ENCODE measurements around the gene KRI1. TPM values are rescaled to one million over a fixed set of nuclear protein-coding genes. Genes with fewer than 3 reads are reported as not detected.
A peak's percentile ranks its signal among the peaks of the same experiment; 100 is the strongest.
"Not testable (repeated sequence)": the region's sequence is repeated elsewhere in the genome, so short reads cannot be mapped to it uniquely, and the experiment has no call there.

Gene KRI1
- total RNA-seq, 2 experiments from 2014 or later = 62.5 to 67.1 TPM

DNA sequence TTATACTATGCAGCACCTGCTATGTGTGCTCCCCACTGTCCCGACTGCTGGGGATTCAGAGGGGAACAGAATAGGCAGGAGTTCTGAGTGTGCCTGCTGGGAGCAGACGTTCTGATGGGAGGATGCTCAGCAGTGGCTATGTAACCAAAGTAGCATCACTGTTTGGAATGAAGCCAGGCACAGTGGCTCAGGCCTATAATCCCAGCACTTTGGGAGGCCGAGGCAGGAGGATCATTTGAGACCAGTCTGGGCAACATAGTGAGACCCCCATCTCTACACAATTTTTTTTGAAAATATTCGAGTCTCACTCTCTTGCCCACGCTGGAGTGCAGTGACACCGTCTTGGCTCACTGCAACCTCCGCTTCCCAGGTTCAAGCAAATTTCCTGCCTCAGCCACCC is 16.1 kb downstream of the KRI1 start:
- ChIA-PET CTCF (no interaction called here), POLR2A (no interaction called here)
- Mint-ChIP-seq H3K9me3 (ENCODE audit: low read depth) (no peaks in the 10 kb centered on the region), H3K27ac (no peak overlapping the region), H3K36me3 (ENCODE audit: low read depth) (peaks cover 39% of the 10 kb centered on the region), H3K4me3 (no peak overlapping the region), H3K4me1 (peaks cover 31% of the 10 kb centered on the region), H3K27me3 (no peaks in the 10 kb centered on the region)
- DNase-seq (no peak), ATAC-seq (no peak)
- intact Hi-C loops (cut with DNase I, micrococcal nuclease) = no loop called here

DNA sequence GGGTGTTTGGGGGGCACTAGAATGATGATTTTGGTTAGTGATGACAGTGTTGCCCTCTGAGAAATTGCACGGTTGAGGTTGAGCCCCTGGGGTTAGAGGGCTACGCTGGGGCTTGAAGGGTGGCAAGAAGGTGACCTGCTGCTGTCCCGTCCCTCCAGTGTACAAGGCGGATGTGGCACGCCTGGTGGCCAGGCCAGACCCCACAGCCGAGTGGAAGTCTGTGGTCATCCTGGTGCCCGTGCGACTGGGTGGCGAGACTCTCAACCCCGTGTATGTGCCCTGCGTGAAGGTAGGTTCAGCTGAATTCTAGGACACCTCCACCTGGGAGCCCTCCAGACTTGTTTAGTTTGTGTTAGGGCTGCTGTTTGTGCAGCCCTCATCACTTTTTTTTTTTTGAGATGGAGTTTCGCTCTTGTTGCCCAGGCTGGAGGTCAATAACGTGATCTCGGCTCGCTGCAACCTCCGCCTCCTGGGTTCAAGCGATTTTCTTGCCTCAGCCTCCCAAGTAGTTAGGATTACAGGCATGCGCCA is 17.0 kb downstream of the KRI1 start:
- ATAC-seq (no peak), DNase-seq (no peak)
- Mint-ChIP-seq H3K36me3 (ENCODE audit: low read depth) (peaks cover 32% of the 10 kb centered on the region), H3K27me3 (no peaks in the 10 kb centered on the region), H3K4me1 (peaks cover 26% of the 10 kb centered on the region), H3K4me3 (no peak overlapping the region), H3K27ac (no peak overlapping the region), H3K9me3 (ENCODE audit: low read depth) (no peaks in the 10 kb centered on the region)
- ChIA-PET POLR2A (no interaction called here), CTCF (no interaction called here)
- intact Hi-C loops (cut with DNase I, micrococcal nuclease) = no loop called here

DNA sequence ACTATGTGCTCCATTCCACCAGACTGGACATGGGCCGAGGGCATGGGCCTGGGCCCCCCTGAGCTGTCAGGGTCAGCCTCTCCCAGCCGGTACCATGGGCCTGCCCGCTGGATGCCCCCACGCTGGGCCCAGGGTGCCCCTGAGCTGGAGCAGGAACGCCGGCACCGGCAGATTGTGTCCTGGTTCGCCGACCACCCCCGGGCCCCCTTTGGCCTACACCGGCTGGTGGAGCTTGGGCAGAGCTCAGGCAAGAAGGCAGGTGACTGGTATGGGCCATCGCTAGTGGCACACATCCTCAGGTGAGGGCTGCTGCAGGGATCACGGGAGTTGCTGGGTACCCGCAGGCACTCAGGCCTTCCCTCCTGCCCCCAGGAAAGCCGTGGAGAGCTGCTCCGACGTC is 19.0 kb downstream of the KRI1 start:
- H3K27ac Mint-ChIP-seq = no peak overlapping the region
- ChIA-PET CTCF (interaction anchor here (0.5 to 1.7 kb wide), 4 partner anchors 10 to 156 kb away, joined by 3 to 4 read pairs (median 3); no protein-coding TSS in a partner anchor), POLR2A (interaction anchor here (0.6 kb wide), 1 partner anchor 649 kb away, joined by 6 read pairs; no protein-coding TSS in a partner anchor)
- ATAC-seq (no peak), DNase-seq (no peak)
- intact Hi-C loops (cut with DNase I, micrococcal nuclease) = no loop called here
- no peaks in the 10 kb centered on the region for H3K27me3 Mint-ChIP-seq
- H3K4me1 Mint-ChIP-seq = peaks cover 14% of the 10 kb centered on the region
- peaks cover 13% of the 10 kb centered on the region for H3K36me3 Mint-ChIP-seq (ENCODE audit: low read depth)
- H3K9me3 Mint-ChIP-seq (ENCODE audit: low read depth) = no peaks in the 10 kb centered on the region
- no peak overlapping the region for H3K4me3 Mint-ChIP-seq

DNA sequence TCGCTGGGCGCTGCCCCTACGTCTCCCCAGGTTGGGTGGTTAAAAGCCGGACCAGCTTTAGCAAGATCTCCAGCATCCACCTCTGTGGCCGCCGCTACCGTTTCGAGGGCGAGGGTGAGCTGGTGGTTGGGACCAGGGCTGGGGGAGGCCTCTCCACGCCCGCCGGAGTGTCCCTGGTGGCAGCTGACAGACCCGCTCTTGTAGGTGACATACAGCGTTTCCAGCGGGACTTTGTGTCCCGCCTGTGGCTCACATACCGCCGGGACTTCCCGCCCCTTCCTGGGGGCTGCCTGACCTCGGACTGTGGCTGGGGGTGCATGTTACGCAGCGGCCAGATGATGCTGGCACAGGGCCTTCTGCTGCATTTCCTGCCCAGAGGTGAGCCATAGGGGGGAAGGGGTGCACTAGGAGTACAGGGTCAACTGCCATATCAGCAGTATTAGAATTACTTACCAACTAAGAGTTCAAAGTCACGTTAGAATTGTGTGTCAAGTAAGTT is 21.0 kb downstream of the KRI1 start:
- POLR2A ChIA-PET = no interaction called here
- intact Hi-C loops (cut with DNase I, micrococcal nuclease) = no loop called here

DNA sequence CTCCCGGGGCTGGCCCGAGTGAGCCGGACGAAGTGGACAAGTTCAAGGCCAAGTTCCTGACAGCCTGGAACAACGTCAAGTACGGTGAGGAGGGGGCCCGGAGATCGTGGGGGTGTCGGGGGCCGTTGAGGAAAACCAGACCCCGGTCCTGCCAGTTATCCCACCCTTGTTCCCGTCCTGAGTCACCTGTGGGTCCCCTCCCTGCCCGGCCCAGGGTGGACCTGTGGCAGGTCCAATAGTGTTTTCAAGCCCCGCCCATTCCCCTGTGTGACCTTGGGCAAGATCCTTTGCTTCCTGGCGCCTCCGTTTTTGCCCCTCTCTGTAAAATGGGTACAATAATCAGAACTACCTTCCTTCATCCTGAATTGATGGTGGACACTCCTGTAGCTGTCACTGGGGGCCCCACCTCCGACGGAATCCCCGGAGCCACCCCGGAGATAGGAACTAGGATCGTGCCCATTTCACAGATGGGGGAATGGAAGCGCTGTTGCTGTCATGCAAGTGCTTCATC is 21.5 kb downstream of the KRI1 start:
- peaks cover 14% of the 10 kb centered on the region for H3K4me1 Mint-ChIP-seq
- intact Hi-C loops (cut with DNase I, micrococcal nuclease) = no loop called here
- ChIA-PET POLR2A (no interaction called here), CTCF (interaction anchor here (0.6 to 1.4 kb wide), 3 partner anchors 9 to 157 kb away, joined by 3 to 4 read pairs (median 3); partner anchors contain the start of gene QTRT1)
- peak; percentile 44 for DNase-seq
- peaks cover 2% of the 10 kb centered on the region for H3K27me3 Mint-ChIP-seq
- H3K27ac Mint-ChIP-seq = peak overlapping the region; percentile 84
- ATAC-seq = no peak
- H3K9me3 Mint-ChIP-seq (ENCODE audit: low read depth) = no peaks in the 10 kb centered on the region
- peaks cover 5% of the 10 kb centered on the region for H3K36me3 Mint-ChIP-seq (ENCODE audit: low read depth)
- H3K4me3 Mint-ChIP-seq = peak overlapping the region; percentile 85

More for the DNA sequence above, 21.0 kb downstream of the KRI1 start:
- Mint-ChIP-seq H3K36me3 (ENCODE audit: low read depth) (peaks cover 5% of the 10 kb centered on the region), H3K4me3 (peak overlapping the region; percentile 85), H3K4me1 (peaks cover 14% of the 10 kb centered on the region), H3K9me3 (ENCODE audit: low read depth) (no peaks in the 10 kb centered on the region), H3K27me3 (peaks cover 2% of the 10 kb centered on the region), H3K27ac (peak overlapping the region; percentile 84)
- DNase-seq (peak; percentile 30), ATAC-seq (no peak)
- CTCF ChIA-PET = interaction anchor here (0.6 to 1.4 kb wide), 3 partner anchors 8 to 157 kb away, joined by 3 to 4 read pairs (median 3); partner anchors contain the start of gene QTRT1

DNA sequence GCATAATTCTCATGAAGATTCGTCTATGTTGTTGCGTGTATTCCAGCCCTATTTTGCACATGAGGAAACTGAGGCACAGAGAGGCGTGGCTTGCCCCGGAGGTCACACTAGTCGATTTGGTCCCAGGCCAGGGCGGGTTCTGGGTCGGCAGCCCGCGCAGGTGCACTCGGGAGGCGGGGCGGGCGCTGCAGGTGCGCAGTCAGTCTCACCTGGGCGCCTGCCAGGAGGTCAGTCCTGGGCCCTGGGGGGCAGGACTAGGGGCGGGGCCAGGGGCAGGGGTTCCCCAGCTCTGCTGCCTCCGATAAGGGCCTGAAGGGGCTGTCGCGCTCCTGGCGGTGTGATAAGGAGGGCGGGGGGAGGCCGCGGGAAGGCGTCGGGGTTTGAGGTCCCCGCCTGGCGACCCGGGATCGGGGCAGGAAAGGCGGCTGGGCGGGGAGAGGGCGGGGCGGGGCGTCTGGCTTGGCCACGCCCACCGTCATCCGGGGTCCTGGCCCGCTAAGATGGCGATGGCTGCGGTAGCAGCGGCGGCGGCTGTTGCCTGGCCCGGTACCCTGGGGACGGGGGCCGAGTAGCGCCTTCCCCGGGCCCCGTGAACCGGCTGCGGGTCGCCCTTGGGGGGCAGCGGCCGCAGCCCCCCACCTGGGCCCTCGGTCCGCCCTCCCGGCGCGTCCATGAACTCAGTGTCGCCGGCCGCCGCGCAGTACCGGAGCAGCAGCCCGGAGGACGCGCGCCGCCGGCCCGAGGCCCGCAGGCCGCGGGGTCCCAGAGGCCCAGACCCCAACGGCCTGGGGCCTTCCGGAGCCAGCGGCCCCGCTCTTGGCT is 22.2 kb downstream of the KRI1 start, which contains the start of gene ATG4D:
ATG4D (plus strand) TSS at position 485 of the 822 bp plus-strand sequence; CDS start at position 672, 187 bp downstream.
- ChIA-PET POLR2A (no interaction called here), CTCF (interaction anchor here (1.1 to 2.2 kb wide), 4 partner anchors 8 to 100 kb away, joined by 3 to 6 read pairs (median 4); no protein-coding TSS in a partner anchor)
- ATAC-seq = peak; percentile 85
- peak within 1 kb of the TSS; percentile 85 for H3K4me3 Mint-ChIP-seq
- H3K27me3 Mint-ChIP-seq = peaks cover 8% of the 10 kb centered on the region
- no peaks in the 10 kb centered on the region for H3K9me3 Mint-ChIP-seq (ENCODE audit: low read depth)
- peaks cover 2% of the 10 kb centered on the region for H3K36me3 Mint-ChIP-seq (ENCODE audit: low read depth)
- DNase-seq = peak; percentile 89
- H3K4me1 Mint-ChIP-seq = peaks cover 14% of the 10 kb centered on the region
- intact Hi-C loops (cut with DNase I, micrococcal nuclease) = loop anchor here (1.0 to 2.0 kb wide), 9 partner anchors 23 to 210 kb away; partner anchors contain the start of genes KRI1 (in 2 of the 2), CDC37 (in 1 of the 2), ILF3 (in 1 of the 2) and RAVER1 (in 1 of the 2)
- peak within 1 kb of the TSS; percentile 84 for H3K27ac Mint-ChIP-seq

DNA sequence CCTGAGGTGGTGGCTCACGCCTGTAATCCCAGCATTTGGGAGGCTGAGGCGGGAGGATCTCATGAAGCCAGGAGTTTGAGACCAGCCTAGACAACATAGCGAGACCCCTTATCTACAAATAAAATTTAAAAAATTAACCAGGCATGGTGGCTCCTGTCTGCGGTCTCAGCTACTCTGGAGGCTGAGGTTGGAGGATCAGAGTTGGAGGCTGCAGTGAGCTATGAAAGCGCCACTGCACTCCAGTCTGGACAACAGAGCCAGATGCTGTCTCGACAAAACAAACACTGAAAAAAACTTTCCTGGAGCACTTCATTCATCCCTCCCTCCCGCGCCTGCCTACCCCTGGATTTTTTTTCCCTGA is 22.8 kb downstream of the KRI1 start:
- peaks cover 2% of the 10 kb centered on the region for H3K36me3 Mint-ChIP-seq (ENCODE audit: low read depth)
- POLR2A ChIA-PET = interaction anchor here (0.6 kb wide), 1 partner anchor 113 kb away, joined by 4 read pairs; no protein-coding TSS in a partner anchor
- peak overlapping the region; percentile 47 for H3K27ac Mint-ChIP-seq

DNA sequence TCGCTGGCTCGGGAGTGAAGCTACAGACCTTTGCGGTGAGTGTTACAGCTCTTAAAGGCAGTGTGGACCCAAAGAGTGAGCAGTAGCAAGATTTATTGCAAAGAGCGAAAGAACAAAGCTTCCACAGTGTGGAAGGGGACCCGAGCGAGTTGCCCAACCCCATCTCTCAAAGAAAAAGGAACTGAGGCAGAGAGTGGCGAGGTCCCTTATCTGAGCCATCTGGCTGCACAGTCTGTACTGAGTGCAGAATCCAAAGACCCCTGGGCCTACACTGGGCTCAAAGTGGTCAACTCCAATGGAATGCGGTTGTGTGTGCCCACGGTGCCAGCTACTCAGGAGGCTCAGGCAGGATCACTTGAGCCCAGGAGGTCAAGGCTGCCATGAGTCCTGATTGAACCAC is 26.8 kb downstream of the KRI1 start:
- H3K27ac Mint-ChIP-seq; POLR2A ChIA-PET; DNase-seq; intact Hi-C loops (cut with DNase I, micrococcal nuclease); H3K36me3 Mint-ChIP-seq (ENCODE audit: low read depth); H3K9me3 Mint-ChIP-seq (ENCODE audit: low read depth); ATAC-seq; H3K4me3 Mint-ChIP-seq; H3K4me1 Mint-ChIP-seq: not testable (repeated sequence)
- CTCF ChIA-PET = interaction anchor here (0.8 to 1.1 kb wide), 2 partner anchors 15 to 42 kb away, joined by 3 to 5 read pairs; no protein-coding TSS in a partner anchor
- H3K27me3 Mint-ChIP-seq = peaks cover 11% of the 10 kb centered on the region

More for the DNA sequence above, 22.8 kb downstream of the KRI1 start:
- no peaks in the 10 kb centered on the region for H3K9me3 Mint-ChIP-seq (ENCODE audit: low read depth)
- peak overlapping the region; percentile 72 for H3K4me3 Mint-ChIP-seq
- intact Hi-C loops (cut with DNase I, micrococcal nuclease) = loop anchor here (1.0 to 2.0 kb wide), 9 partner anchors 23 to 210 kb away; partner anchors contain the start of genes KRI1 (in 2 of the 2), CDC37 (in 1 of the 2), ILF3 (in 1 of the 2) and RAVER1 (in 1 of the 2)
- H3K4me1 Mint-ChIP-seq = peaks cover 14% of the 10 kb centered on the region
- H3K27me3 Mint-ChIP-seq = peaks cover 11% of the 10 kb centered on the region
- ATAC-seq (no peak), DNase-seq (no peak)
- CTCF ChIA-PET = interaction anchor here (1.1 to 2.2 kb wide), 4 partner anchors 9 to 101 kb away, joined by 3 to 6 read pairs (median 5); no protein-coding TSS in a partner anchor

DNA sequence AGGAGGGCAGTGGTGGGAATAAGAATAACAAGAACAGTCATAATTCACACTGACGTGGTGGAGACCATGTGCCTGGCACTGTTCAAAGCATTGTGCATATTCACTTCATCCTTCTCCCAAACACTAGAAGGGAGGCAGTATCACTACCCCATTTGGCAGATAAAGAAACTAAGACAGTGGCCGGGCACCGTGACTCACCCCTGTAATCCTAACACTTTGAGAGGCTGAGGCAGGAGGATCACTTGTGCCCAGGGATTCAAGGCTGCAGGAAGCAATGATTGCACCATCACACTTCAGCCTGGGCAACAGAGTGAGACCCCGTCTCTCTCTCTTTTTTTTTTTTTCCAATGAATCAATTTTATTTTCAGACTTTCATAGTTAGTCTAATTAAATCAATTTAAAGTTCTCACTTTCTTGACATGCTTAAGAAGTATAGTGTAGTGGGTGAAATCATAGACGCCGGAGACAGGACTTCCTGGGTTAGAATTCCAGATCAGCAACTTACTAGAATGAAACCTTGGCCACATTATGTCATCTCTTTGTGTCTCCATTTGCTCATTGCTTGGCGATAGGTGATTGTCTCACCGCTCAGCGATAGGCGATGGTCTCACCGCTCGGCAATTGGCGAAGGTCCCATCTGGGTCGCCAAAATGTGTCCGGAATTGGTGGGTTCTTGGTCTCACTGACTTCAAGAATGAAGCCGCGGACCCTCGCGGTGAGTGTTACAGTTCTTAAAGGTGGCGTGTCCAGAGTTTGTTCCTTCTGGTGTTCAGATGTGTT is 27.4 kb downstream of the KRI1 start:
- DNase-seq (no peak), ATAC-seq (no peak)
- Mint-ChIP-seq H3K9me3 (ENCODE audit: low read depth) (no peaks in the 10 kb centered on the region), H3K4me3 (no peak overlapping the region), H3K27me3 (peaks cover 11% of the 10 kb centered on the region), H3K36me3 (ENCODE audit: low read depth) (no peaks in the 10 kb centered on the region), H3K4me1 (peaks cover 3% of the 10 kb centered on the region), H3K27ac (no peak overlapping the region)
- intact Hi-C loops (cut with DNase I, micrococcal nuclease) = no loop called here
- POLR2A ChIA-PET = no interaction called here
- CTCF ChIA-PET = interaction anchor here (0.7 to 1.1 kb wide), 3 partner anchors 9 to 110 kb away, joined by 3 to 5 read pairs (median 4); no protein-coding TSS in a partner anchor

DNA sequence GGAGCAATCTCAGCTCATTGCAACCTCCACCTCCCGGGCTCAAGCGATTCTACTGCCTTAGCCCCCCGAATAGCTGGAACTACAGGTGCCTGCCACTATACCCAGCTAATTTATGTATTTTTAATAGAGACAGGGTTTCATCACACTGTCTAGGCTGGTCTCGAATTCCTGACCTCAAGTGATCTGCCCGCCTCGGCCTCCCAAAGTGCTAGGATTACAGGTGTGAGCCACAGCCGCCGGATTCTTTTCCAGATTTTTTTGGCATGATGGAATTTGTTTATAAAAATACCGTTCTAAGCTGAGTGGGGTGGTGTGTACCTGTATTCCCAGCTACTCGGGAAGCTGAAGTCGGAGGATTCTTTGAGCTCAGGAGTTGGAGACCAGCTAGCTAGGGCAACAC is 28.1 kb downstream of the KRI1 start:
- intact Hi-C loops (cut with DNase I, micrococcal nuclease) = no loop called here
- H3K4me1 Mint-ChIP-seq = no peaks in the 10 kb centered on the region
- peaks cover 11% of the 10 kb centered on the region for H3K27me3 Mint-ChIP-seq
- ChIA-PET POLR2A (interaction anchor here (0.6 kb wide), 1 partner anchor 95 kb away, joined by 8 read pairs; no protein-coding TSS in a partner anchor), CTCF (interaction anchor here (0.6 to 0.8 kb wide), 3 partner anchors 8 to 720 kb away, joined by 3 to 4 read pairs (median 3); no protein-coding TSS in a partner anchor)
- no peak overlapping the region for H3K27ac Mint-ChIP-seq
- DNase-seq (no peak), ATAC-seq (no peak)
- H3K9me3 Mint-ChIP-seq (ENCODE audit: low read depth) = no peaks in the 10 kb centered on the region
- H3K4me3 Mint-ChIP-seq = no peak overlapping the region
- H3K36me3 Mint-ChIP-seq (ENCODE audit: low read depth) = no peaks in the 10 kb centered on the region

All from activated CD4-positive, alpha-beta T cell treated with anti-CD3 and anti-CD28 coated beads for 36 hours (primary cell).